HEK293 (cell line): ENCODE measurements around the gene KCNAB1.
A peak's percentile ranks its signal among the peaks of the same experiment; 100 is the strongest.

Experiments used
- CTCF ChIA-PET: fragments of 350-600 bp; formaldehyde crosslinking; extraction: SDS; loops from one replicate; lab custom pipeline; 2021; ENCODE audit warnings: antibody characterized with exemption; lab: Yijun Ruan, JAX
- POLR2A ChIA-PET: fragments of 300-600 bp; formaldehyde crosslinking; extraction: SDS; loops from one replicate; lab custom pipeline; 2020; ENCODE audit warnings: antibody characterized with exemption, inconsistent platforms; lab: Yijun Ruan, JAX
- H3K27ac ChIP-seq: fragments of 200-500 bp; sonication (Bioruptor generic); 2 replicates; pipeline ENCODE4 v1.5.1; 2014; ENCODE audit warnings: low read depth, low read length, control low read depth, inconsistent platforms; ENCODE audit errors: extremely low read depth
- H3K36me3 ChIP-seq, 2 experiments: fragments of 200-500 bp in 1 of 2; sonication (Bioruptor generic) in 1 of 2; 1 replicate in 1 of 2; 2 replicates in 1 of 2; pipeline ENCODE4 v1.5.1; 2014 to 2017; ENCODE audit warnings: inconsistent platforms in 2 of 2, low read length in 2 of 2; ENCODE audit not compliant: control insufficient read depth in 2 of 2, insufficient read depth in 1 of 2
- H3K4me1 ChIP-seq: fragments of 200-500 bp; sonication (Bioruptor generic); 2 replicates; pipeline ENCODE4 v1.5.1; 2014; ENCODE audit warnings: mild to moderate bottlenecking, low read length, inconsistent platforms; ENCODE audit not compliant: control insufficient read depth, insufficient read depth
- H3K4me3 ChIP-seq: 2 replicates; pipeline ENCODE4 v1.5.1; 2011; ENCODE audit warnings: low read depth, mild to moderate bottlenecking, control low read depth, low read length, moderate library complexity
- H3K9me3 ChIP-seq: fragments of 200-500 bp; sonication (Bioruptor generic); 2 replicates; pipeline ENCODE4 v1.5.1; 2014; ENCODE audit warnings: low read depth, low read length, inconsistent platforms; ENCODE audit not compliant: control insufficient read depth, insufficient read depth
- FEZF1 ChIP-seq: fragments of 450-650 bp; formaldehyde crosslinking; IDR thresholded peaks from 2 replicates; pipeline ENCODE4 v1.5.1; 2016; ENCODE audit warnings: missing biosample characterization, missing genetic modification characterization
- GLIS1 ChIP-seq: fragments of 450-650 bp; formaldehyde crosslinking; IDR thresholded peaks from 2 replicates; pipeline ENCODE4 v1.5.1; 2016; ENCODE audit warnings: missing biosample characterization, missing genetic modification characterization
- KLF16 ChIP-seq: fragments of 450-650 bp; formaldehyde crosslinking; IDR thresholded peaks from 2 replicates; pipeline ENCODE4 v1.5.1; 2017; ENCODE audit warnings: missing biosample characterization, missing genetic modification characterization
- REPIN1 ChIP-seq: fragments of 450-650 bp; formaldehyde crosslinking; IDR thresholded peaks from 2 replicates; pipeline ENCODE4 v1.5.1; 2017; ENCODE audit warnings: missing biosample characterization, missing genetic modification characterization, low read depth
- SCRT2 ChIP-seq: fragments of 450-650 bp; formaldehyde crosslinking; IDR thresholded peaks from 2 replicates; pipeline ENCODE4 v1.5.1; 2016; ENCODE audit warnings: missing biosample characterization, missing genetic modification characterization
- ZBTB17 ChIP-seq: fragments of 450-650 bp; formaldehyde crosslinking; IDR thresholded peaks from 2 replicates; pipeline ENCODE4 v1.5.1; 2016; ENCODE audit warnings: missing biosample characterization, missing genetic modification characterization
- ZBTB8A ChIP-seq: fragments of 450-650 bp; formaldehyde crosslinking; IDR thresholded peaks from 2 replicates; pipeline ENCODE4 v1.5.1; 2016; ENCODE audit warnings: missing biosample characterization, missing genetic modification characterization
- ZFP3 ChIP-seq: fragments of 450-650 bp; formaldehyde crosslinking; IDR thresholded peaks from 2 replicates; pipeline ENCODE4 v1.5.1; 2016; ENCODE audit warnings: low read depth, missing biosample characterization, missing genetic modification characterization
- ZFP41 ChIP-seq: fragments of 450-650 bp; formaldehyde crosslinking; IDR thresholded peaks from 2 replicates; pipeline ENCODE4 v1.5.1; 2016; ENCODE audit warnings: missing biosample characterization, missing genetic modification characterization, borderline replicate concordance
- ZNF132 ChIP-seq: fragments of 450-650 bp; formaldehyde crosslinking; IDR thresholded peaks from 2 replicates; pipeline ENCODE4 v1.5.1; 2017; ENCODE audit warnings: missing biosample characterization, missing genetic modification characterization, borderline replicate concordance
- ZNF157 ChIP-seq: fragments of 450-650 bp; formaldehyde crosslinking; IDR thresholded peaks from 2 replicates; pipeline ENCODE4 v1.5.1; 2016; ENCODE audit warnings: missing biosample characterization, missing genetic modification characterization
- ZNF184 ChIP-seq: fragments of 450-650 bp; IDR thresholded peaks from 2 replicates; pipeline ENCODE4 v1.5.1; 2018; ENCODE audit warnings: missing biosample characterization, mild to moderate bottlenecking, missing genetic modification characterization
- ZNF248 ChIP-seq: fragments of 450-650 bp; formaldehyde crosslinking; IDR thresholded peaks from 2 replicates; pipeline ENCODE4 v1.5.1; 2017; ENCODE audit warnings: missing biosample characterization, missing genetic modification characterization
- ZNF292 ChIP-seq: fragments of 450-650 bp; formaldehyde crosslinking; IDR thresholded peaks from 2 replicates; pipeline ENCODE4 v1.5.1; 2016; ENCODE audit warnings: low read depth, missing biosample characterization, missing genetic modification characterization, borderline replicate concordance
- ZNF324 ChIP-seq: fragments of 450-650 bp; formaldehyde crosslinking; IDR thresholded peaks from 2 replicates; pipeline ENCODE4 v1.5.1; 2016; ENCODE audit warnings: missing biosample characterization, missing genetic modification characterization
- ZNF335 ChIP-seq: fragments of 450-650 bp; formaldehyde crosslinking; conservative IDR thresholded peaks from 2 replicates; pipeline ENCODE4 v1.5.1; 2016; ENCODE audit warnings: missing biosample characterization, missing genetic modification characterization
- ZNF354C ChIP-seq: fragments of 450-650 bp; formaldehyde crosslinking; IDR thresholded peaks from 2 replicates; pipeline ENCODE4 v1.5.1; 2016; ENCODE audit warnings: missing biosample characterization, missing genetic modification characterization, low read depth, borderline replicate concordance
- ZNF473 ChIP-seq: fragments of 450-650 bp; formaldehyde crosslinking; IDR thresholded peaks from 2 replicates; pipeline ENCODE4 v1.5.1; 2017; ENCODE audit warnings: missing biosample characterization, missing genetic modification characterization
- ZNF48 ChIP-seq: fragments of 450-650 bp; formaldehyde crosslinking; IDR thresholded peaks from 2 replicates; pipeline ENCODE4 v1.5.1; 2016; ENCODE audit warnings: missing biosample characterization, missing genetic modification characterization
- ZNF510 ChIP-seq: fragments of 450-650 bp; formaldehyde crosslinking; IDR thresholded peaks from 2 replicates; pipeline ENCODE4 v1.5.1; 2018; ENCODE audit warnings: mild to moderate bottlenecking, missing genetic modification characterization, missing biosample characterization; ENCODE audit not compliant: insufficient replicate concordance
- ZNF521 ChIP-seq: fragments of 450-650 bp; formaldehyde crosslinking; IDR thresholded peaks from 2 replicates; pipeline ENCODE4 v1.5.1; 2017; ENCODE audit warnings: missing biosample characterization, mild to moderate bottlenecking, missing genetic modification characterization
- ZNF600 ChIP-seq: fragments of 450-650 bp; formaldehyde crosslinking; IDR thresholded peaks from 2 replicates; pipeline ENCODE4 v1.5.1; 2016; ENCODE audit warnings: missing biosample characterization, missing genetic modification characterization
- ZNF624 ChIP-seq: fragments of 450-650 bp; formaldehyde crosslinking; IDR thresholded peaks from 2 replicates; pipeline ENCODE4 v1.5.1; 2017; ENCODE audit warnings: missing biosample characterization, missing genetic modification characterization
- ZNF654 ChIP-seq: fragments of 450-650 bp; formaldehyde crosslinking; IDR thresholded peaks from 2 replicates; pipeline ENCODE4 v1.5.1; 2016; ENCODE audit warnings: low read depth, missing biosample characterization, missing genetic modification characterization
- ZNF747 ChIP-seq: fragments of 450-650 bp; formaldehyde crosslinking; IDR thresholded peaks from 2 replicates; pipeline ENCODE4 v1.5.1; 2016; ENCODE audit warnings: missing biosample characterization, missing genetic modification characterization
- ZNF768 ChIP-seq: fragments of 450-650 bp; formaldehyde crosslinking; IDR thresholded peaks from 2 replicates; pipeline ENCODE4 v1.5.1; 2018; ENCODE audit warnings: missing biosample characterization, mild to moderate bottlenecking, missing genetic modification characterization
- ZNF843 ChIP-seq: fragments of 450-650 bp; formaldehyde crosslinking; IDR thresholded peaks from 2 replicates; pipeline ENCODE4 v1.5.1; 2016; ENCODE audit warnings: missing biosample characterization, missing genetic modification characterization
- ZSCAN16 ChIP-seq: fragments of 450-650 bp; formaldehyde crosslinking; IDR thresholded peaks from 2 replicates; pipeline ENCODE4 v1.5.1; 2016; ENCODE audit warnings: missing biosample characterization, missing genetic modification characterization
- TF ChIP-seq, protein P1 (sequence below): fragments of 450-650 bp; formaldehyde crosslinking; IDR thresholded peaks from 2 replicates; pipeline ENCODE4 v1.5.1; 2016; ENCODE audit warnings: missing biosample characterization, missing genetic modification characterization
- TF ChIP-seq, protein P2 (sequence below): fragments of 450-650 bp; formaldehyde crosslinking; IDR thresholded peaks from 2 replicates; pipeline ENCODE4 v1.5.1; 2017; ENCODE audit warnings: missing biosample characterization, missing genetic modification characterization
- TF ChIP-seq, protein P3 (sequence below): fragments of 450-650 bp; formaldehyde crosslinking; IDR thresholded peaks from 2 replicates; pipeline ENCODE4 v1.5.1; 2016; ENCODE audit warnings: missing biosample characterization, missing genetic modification characterization
- TF ChIP-seq, protein P4 (sequence below): fragments of 450-650 bp; formaldehyde crosslinking; IDR thresholded peaks from 2 replicates; pipeline ENCODE4 v1.5.1; 2016; ENCODE audit warnings: missing biosample characterization, missing genetic modification characterization

The KCNAB1 gene

DNA sequence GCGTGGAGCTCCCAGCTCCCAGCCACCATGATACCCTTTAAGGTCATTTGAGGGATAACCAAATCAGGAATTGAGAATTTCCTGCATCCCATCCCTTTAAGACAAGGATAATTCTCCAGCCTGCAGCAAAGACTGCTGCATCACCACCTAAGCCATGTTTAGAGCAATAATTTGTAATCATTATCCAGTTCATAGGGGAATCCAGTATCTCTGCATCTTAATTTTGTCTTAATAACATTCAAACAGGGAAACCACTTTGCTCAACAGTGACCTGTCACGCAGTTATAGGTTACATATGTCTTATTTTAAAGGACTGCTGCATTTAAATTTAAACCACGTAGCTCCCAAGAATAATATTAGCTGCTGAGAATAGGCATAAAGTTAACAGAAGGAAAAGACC lies 246.2 kb downstream of the KCNAB1 start:
- ChIA-PET CTCF (no interaction called here), POLR2A (no interaction called here)
- Histone ChIP-seq H3K27ac (no peak overlapping the region), H3K4me3 (no peak overlapping the region), H3K4me1 (no peaks in the 10 kb centered on the region), H3K9me3 (no peaks in the 10 kb centered on the region), H3K36me3 (no peaks in the 10 kb centered on the region)
- TF ChIP-seq ZNF654 (tag by site-specific recombination) (no peak), ZFP3 (tag by site-specific recombination) (no peak), ZNF510 (no peak), ZNF768 (tag by site-specific recombination) (no peak), ZNF600 (tag by site-specific recombination) (no peak), ZNF157 (no peak), ZNF132 (tag by site-specific recombination) (no peak), ZBTB17 (no peak), REPIN1 (tag by site-specific recombination) (no peak), ZNF184 (tag by site-specific recombination) (no peak), KLF16 (tag by site-specific recombination) (no peak), ZNF292 (tag by site-specific recombination) (no peak), ZNF473 (tag by site-specific recombination) (no peak), SCRT2 (no peak), ZSCAN16 (tag by site-specific recombination) (no peak), ZNF747 (tag by site-specific recombination) (no peak)

DNA sequence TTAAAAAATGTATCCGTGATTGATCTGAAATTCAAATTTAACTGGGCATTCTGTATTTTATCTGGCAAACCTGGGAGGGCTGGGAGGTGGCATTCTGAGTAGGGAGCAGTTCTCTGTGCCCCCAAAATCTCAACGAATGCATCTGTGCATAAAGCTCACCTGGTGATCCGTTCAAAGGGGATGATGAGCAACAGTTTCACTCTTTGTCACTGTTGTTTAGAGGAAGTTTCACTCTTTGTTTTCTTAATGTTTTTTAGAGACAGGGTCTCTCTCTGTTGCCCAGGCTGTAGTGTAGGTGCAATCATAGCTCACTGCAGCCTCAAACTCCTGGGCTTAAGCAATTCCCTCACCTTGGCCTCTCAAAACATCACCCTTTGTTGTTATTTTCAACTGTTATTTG lies 247.8 kb downstream of the KCNAB1 start:
- POLR2A ChIA-PET, result no interaction called here

DNA sequence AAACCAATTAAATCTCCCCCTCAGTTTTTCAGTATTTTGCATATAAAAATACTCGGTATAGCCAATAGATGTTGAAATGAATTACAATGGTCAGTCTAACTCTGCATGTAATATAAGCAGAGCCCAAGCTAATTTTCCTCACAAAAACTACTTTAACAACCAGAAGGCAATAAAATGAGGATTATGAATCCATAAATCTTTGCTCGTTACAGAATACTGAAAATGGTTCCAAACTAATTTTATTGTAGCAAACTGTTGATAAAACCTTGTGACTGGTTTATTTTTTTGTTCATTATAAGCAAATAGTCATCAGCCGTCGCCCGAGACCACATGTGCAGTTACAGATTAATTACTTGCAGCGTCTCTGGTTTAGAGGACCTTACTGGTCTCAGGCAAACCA lies 251.3 kb downstream of the KCNAB1 start:
- Histone ChIP-seq H3K4me1 (no peaks in the 10 kb centered on the region), H3K36me3 (no peaks in the 10 kb centered on the region), H3K9me3 (no peaks in the 10 kb centered on the region), H3K27ac (no peak overlapping the region), H3K4me3 (no peak overlapping the region)
- POLR2A ChIA-PET, result no interaction called here
- CTCF ChIA-PET, result no interaction called here
- 0 out of 2 replicates have a peak, but pooled peaks have one; percentile 13 for TF ChIP-seq ZNF335 (tag by site-specific recombination)
- 0 out of 2 replicates have a peak, but pooled peaks have one; percentile 12 for TF ChIP-seq SCRT2
- TF ChIP-seq GLIS1 (tag by site-specific recombination), result no peak
- peak; percentile 7; the same call in 1 of the 2 replicates for TF ChIP-seq ZNF768 (tag by site-specific recombination)
- no peak for TF ChIP-seq ZNF354C
- TF ChIP-seq, protein P1, sequence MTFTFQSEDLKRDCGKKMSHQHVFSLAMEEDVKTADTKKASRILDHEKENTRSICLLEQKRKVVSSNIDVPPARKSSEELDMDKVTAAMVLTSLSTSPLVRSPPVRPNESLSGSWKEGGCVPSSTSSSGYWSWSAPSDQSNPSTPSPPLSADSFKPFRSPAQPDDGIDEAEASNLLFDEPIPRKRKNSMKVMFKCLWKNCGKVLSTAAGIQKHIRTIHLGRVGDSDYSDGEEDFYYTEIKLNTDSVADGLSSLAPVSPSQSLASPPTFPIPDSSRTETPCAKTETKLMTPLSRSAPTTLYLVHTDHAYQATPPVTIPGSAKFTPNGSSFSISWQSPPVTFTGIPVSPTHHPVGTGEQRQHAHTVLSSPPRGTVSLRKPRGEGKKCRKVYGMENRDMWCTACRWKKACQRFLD (tag by site-specific recombination), result no peak
- TF ChIP-seq ZNF843 (tag by site-specific recombination), result peak; percentile 32; the same call in 1 of the 2 replicates
- TF ChIP-seq FEZF1 (tag by site-specific recombination), result peak; percentile 53
- TF ChIP-seq, protein P2, sequence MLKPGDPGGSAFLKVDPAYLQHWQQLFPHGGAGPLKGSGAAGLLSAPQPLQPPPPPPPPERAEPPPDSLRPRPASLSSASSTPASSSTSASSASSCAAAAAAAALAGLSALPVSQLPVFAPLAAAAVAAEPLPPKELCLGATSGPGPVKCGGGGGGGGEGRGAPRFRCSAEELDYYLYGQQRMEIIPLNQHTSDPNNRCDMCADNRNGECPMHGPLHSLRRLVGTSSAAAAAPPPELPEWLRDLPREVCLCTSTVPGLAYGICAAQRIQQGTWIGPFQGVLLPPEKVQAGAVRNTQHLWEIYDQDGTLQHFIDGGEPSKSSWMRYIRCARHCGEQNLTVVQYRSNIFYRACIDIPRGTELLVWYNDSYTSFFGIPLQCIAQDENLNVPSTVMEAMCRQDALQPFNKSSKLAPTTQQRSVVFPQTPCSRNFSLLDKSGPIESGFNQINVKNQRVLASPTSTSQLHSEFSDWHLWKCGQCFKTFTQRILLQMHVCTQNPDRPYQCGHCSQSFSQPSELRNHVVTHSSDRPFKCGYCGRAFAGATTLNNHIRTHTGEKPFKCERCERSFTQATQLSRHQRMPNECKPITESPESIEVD (tag by site-specific recombination), result peak; percentile 83

More for the DNA sequence above, 247.8 kb downstream of the KCNAB1 start:
- H3K9me3 ChIP-seq, result no peaks in the 10 kb centered on the region
- no peaks in the 10 kb centered on the region for H3K4me1 ChIP-seq
- no peak overlapping the region for H3K4me3 ChIP-seq
- CTCF ChIA-PET, result interaction anchor here (0.7 to 1.5 kb wide), 2 partner anchors 14 to 219 kb away, joined by 4 read pairs; no protein-coding TSS in a partner anchor
- no peak overlapping the region for H3K27ac ChIP-seq
- no peak for TF ChIP-seq ZFP41 (tag by site-specific recombination)
- TF ChIP-seq ZNF248 (tag by site-specific recombination), result no peak
- no peak for TF ChIP-seq ZNF324 (tag by site-specific recombination)
- TF ChIP-seq ZNF48 (tag by site-specific recombination), result no peak
- TF ChIP-seq ZNF624 (tag by site-specific recombination), result no peak
- TF ChIP-seq ZBTB8A (tag by site-specific recombination), result no peak
- TF ChIP-seq, protein P3, sequence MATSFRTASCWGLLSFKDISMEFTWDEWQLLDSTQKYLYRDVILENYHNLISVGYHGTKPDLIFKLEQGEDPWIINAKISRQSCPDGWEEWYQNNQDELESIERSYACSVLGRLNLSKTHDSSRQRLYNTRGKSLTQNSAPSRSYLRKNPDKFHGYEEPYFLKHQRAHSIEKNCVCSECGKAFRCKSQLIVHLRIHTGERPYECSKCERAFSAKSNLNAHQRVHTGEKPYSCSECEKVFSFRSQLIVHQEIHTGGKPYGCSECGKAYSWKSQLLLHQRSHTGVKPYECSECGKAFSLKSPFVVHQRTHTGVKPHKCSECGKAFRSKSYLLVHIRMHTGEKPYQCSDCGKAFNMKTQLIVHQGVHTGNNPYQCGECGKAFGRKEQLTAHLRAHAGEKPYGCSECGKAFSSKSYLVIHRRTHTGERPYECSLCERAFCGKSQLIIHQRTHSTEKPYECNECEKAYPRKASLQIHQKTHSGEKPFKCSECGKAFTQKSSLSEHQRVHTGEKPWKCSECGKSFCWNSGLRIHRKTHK, result no peak
- TF ChIP-seq, protein P4, sequence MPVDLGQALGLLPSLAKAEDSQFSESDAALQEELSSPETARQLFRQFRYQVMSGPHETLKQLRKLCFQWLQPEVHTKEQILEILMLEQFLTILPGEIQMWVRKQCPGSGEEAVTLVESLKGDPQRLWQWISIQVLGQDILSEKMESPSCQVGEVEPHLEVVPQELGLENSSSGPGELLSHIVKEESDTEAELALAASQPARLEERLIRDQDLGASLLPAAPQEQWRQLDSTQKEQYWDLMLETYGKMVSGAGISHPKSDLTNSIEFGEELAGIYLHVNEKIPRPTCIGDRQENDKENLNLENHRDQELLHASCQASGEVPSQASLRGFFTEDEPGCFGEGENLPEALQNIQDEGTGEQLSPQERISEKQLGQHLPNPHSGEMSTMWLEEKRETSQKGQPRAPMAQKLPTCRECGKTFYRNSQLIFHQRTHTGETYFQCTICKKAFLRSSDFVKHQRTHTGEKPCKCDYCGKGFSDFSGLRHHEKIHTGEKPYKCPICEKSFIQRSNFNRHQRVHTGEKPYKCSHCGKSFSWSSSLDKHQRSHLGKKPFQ (tag by site-specific recombination), result no peak
- no peak for TF ChIP-seq ZNF521 (tag by site-specific recombination)
- H3K36me3 ChIP-seq, result no peaks in the 10 kb centered on the region
